HCT116 (cell line): ENCODE data around the gene TJP2.

ENCODE experiments used
- ATF3 ChIP-seq: IDR thresholded peaks from 2 replicates; pipeline ENCODE4 v1.6.1; 2012
- CTCF ChIP-seq, 3 experiments: fragments of 200-600 bp in 1 of 3; sonication (generic) in 1 of 3; IDR thresholded peaks in 2 of 3; conservative IDR thresholded peaks in 1 of 3; 2 replicates each; pipeline ENCODE4 v1.5.1; 2012 to 2017; ENCODE audit warnings: low read depth in 2 of 3, low read length in 2 of 3, antibody characterized with exemption in 1 of 3, borderline replicate concordance in 1 of 3, control low read depth in 1 of 3, mild to moderate bottlenecking in 1 of 3, mixed read lengths in 1 of 3, mixed run types in 1 of 3, moderate library complexity in 1 of 3; ENCODE audit not compliant: insufficient read depth in 1 of 3
- POLR2A ChIP-seq: IDR thresholded peaks from 2 replicates; pipeline ENCODE4 v1.7.0; 2011; ENCODE audit warnings: borderline replicate concordance; ENCODE audit not compliant: insufficient read depth, insufficient read length; ENCODE audit errors: extremely low read depth
- POLR2AphosphoS5 ChIP-seq: IDR thresholded peaks from 2 replicates; pipeline ENCODE4 v1.6.1; 2011; ENCODE audit warnings: mild to moderate bottlenecking, low read depth, low read length, moderate library complexity
- RAD21 ChIP-seq: IDR thresholded peaks from 2 replicates; pipeline ENCODE4 v1.6.1; 2012; ENCODE audit warnings: low read depth, mild to moderate bottlenecking
- REST ChIP-seq: IDR thresholded peaks from 2 replicates; pipeline ENCODE4 v1.6.1; 2012; ENCODE audit warnings: low read depth
- SP1 ChIP-seq: IDR thresholded peaks from 2 replicates; pipeline ENCODE4 v1.6.1; 2012; ENCODE audit warnings: low read depth
- SRF ChIP-seq: IDR thresholded peaks from 2 replicates; pipeline ENCODE4 v1.6.1; 2012; ENCODE audit warnings: low read depth
- YY1 ChIP-seq: IDR thresholded peaks from 2 replicates; pipeline ENCODE4 v1.6.1; 2011; ENCODE audit warnings: low read length, low read depth, moderate library complexity, mild to moderate bottlenecking; ENCODE audit not compliant: insufficient replicate concordance; ENCODE audit errors: extremely low read depth
- ZFX ChIP-seq: fragments of 450-650 bp; IDR thresholded peaks from 2 replicates; pipeline ENCODE4 v1.6.1; 2017
- ZNF274 ChIP-seq: fragments of 200-500 bp; sonication (Bioruptor generic); IDR thresholded peaks from 2 replicates; pipeline ENCODE4 v1.6.1; 2014; ENCODE audit warnings: mild to moderate bottlenecking, low read depth, low read length, inconsistent platforms

- TF ChIP-seq CTCF (IDR thresholded peaks at IDR 0.05 in 2 of 3, conservative IDR thresholded peaks at IDR 0.05 in 1 of 3; ENCODE audit: borderline replicate concordance in 1 of 3, insufficient read depth in 1 of 3, low read depth in 2 of 3, low read length in 2 of 3) = no peak
- TF ChIP-seq POLR2AphosphoS5 = no peak
- no peak for TF ChIP-seq SP1
- no peak for TF ChIP-seq SRF
- no peak for TF ChIP-seq REST
- no peak for TF ChIP-seq POLR2A
- 0 out of 2 replicates have a peak, but pooled peaks have one; percentile 4 for TF ChIP-seq RAD21
- TF ChIP-seq ZNF274 = no peak
- TF ChIP-seq YY1 = no peak
- TF ChIP-seq ZFX = no peak
- no peak for TF ChIP-seq ATF3
Measured at GRCh38 chr9:69261636-69262035, 87.6 kb downstream of the TJP2 start.
